Kidney epithelial cell (primary cell): Measurements from ENCODE around the gene SSX2IP. TPM values are rescaled to one million over a fixed set of nuclear protein-coding genes. Genes with fewer than 3 reads are reported as not detected.

Experiments used
- DNase-seq: peaks from one replicate; pipeline ENCODE4 v3.0.0-alpha.2; 2010; ENCODE audit warnings: low read depth
- H3K27me3 ChIP-seq: 2 replicates; pipeline ENCODE4 v1.6.0; 2011; ENCODE audit warnings: low read length; ENCODE audit not compliant: control insufficient read depth, insufficient read depth
- H3K36me3 ChIP-seq: 2 replicates; pipeline ENCODE4 v1.5.1; 2011; ENCODE audit warnings: low read length; ENCODE audit not compliant: control insufficient read depth, insufficient read depth
- H3K4me3 ChIP-seq: 2 replicates; pipeline ENCODE4 v1.5.1; 2011; ENCODE audit warnings: low read depth, mild to moderate bottlenecking, control low read depth, low read length
- CTCF ChIP-seq: IDR thresholded peaks from 2 replicates; pipeline ENCODE4 v1.5.1; 2011; ENCODE audit warnings: mild to moderate bottlenecking, moderate library complexity, low read length, control low read depth, inconsistent platforms; ENCODE audit not compliant: insufficient read depth, poor library complexity, severe bottlenecking
- total RNA-seq: library from RNA; depleted of rRNA; stranded (reverse); fragments of >200 nt; gene quantifications from 2 replicates; pipeline ENCODE4 v1.2.3, GENCODE V29; 2015

Gene SSX2IP
- total RNA-seq, 1 donor from 2014 or later: 10.9 TPM

DNA sequence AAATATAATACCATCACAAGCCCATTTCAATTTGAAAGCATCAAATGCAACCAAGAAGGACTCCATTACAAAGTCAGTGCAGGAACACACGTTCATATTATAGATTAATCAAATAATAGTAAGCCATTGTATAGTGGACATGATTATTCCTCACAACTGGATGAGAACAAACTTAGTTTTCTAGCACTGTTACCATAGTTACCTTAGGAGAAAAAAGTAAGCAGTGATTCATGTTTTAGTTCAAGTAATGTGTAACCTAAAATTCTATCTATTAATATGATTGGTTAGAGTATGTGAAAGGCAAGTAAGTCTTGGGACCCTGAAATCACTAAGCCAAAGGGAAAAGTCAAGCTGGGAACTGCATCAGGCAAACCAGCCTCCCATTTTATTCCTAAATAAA, 15.2 kb downstream of the SSX2IP start:
- DNase-seq: no peak
- no peak for TF ChIP-seq CTCF
- H3K36me3 ChIP-seq: no peaks in the 10 kb centered on the region
- no peak overlapping the region for H3K4me3 ChIP-seq
- no peaks in the 10 kb centered on the region for H3K27me3 ChIP-seq

DNA sequence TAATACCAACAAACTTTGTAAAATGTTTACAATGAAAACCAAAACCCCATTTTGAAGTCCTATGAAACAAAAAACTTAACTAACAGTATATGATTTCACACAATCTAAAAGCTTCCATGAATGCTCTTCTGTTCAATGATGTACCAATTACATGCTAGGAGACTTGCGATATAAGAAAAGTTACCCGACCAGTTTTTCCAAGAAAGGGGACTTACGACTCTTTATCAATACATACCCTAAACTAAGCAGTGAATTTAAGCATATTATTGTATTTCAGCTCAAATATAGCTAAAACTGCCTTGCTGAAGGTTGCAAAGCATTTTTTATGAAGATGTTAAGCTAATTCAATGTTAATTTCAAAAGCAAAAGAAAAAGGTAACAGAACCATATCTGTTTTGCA, 15.6 kb downstream of the SSX2IP start:
- no peak overlapping the region for H3K4me3 ChIP-seq
- no peak for DNase-seq
- H3K27me3 ChIP-seq: no peaks in the 10 kb centered on the region
- H3K36me3 ChIP-seq: no peaks in the 10 kb centered on the region
- TF ChIP-seq CTCF: no peak

DNA sequence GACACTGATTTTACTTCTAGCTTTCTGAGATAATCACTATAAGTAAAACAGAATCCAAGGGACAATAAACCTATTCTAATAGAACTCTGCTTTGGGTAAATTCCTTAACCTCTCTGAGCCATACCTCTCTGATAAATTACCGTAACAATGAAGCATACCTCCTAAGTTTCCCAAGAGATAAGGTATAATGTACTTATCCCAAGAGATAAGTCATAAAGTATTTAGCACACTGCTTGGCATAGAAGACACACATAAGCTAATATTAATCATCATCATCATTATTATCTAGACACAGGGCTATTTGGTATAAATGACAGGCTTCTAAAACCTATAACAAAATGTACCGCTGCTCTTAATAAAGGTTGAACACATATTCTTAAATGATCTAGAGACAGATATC, 16.2 kb downstream of the SSX2IP start:
- H3K4me3 ChIP-seq: no peak overlapping the region
- no peak for TF ChIP-seq CTCF

GRCh38 chr1:84672080-84672854, 18.0 kb downstream of the SSX2IP start:
- Histone ChIP-seq H3K36me3 (no peaks in the 10 kb centered on the region), H3K4me3 (no peak overlapping the region), H3K27me3 (no peaks in the 10 kb centered on the region)
- TF ChIP-seq CTCF: no peak
- no peak for DNase-seq

More for the DNA sequence above, 16.2 kb downstream of the SSX2IP start:
- no peak for DNase-seq
- H3K36me3 ChIP-seq: no peaks in the 10 kb centered on the region
- no peaks in the 10 kb centered on the region for H3K27me3 ChIP-seq

GRCh38 chr1:84669831-84670230, 20.4 kb downstream of the SSX2IP start:
- Histone ChIP-seq H3K27me3 (no peaks in the 10 kb centered on the region), H3K4me3 (no peak overlapping the region), H3K36me3 (no peaks in the 10 kb centered on the region)
- no peak for TF ChIP-seq CTCF
- DNase-seq: no peak

- no peak overlapping the region for H3K4me3 ChIP-seq
- H3K36me3 ChIP-seq: no peaks in the 10 kb centered on the region
- no peak for TF ChIP-seq CTCF
- no peaks in the 10 kb centered on the region for H3K27me3 ChIP-seq
- no peak for DNase-seq
Measured at GRCh38 chr1:84668185-84668584, 22.1 kb downstream of the SSX2IP start.
